ENCODE results near the gene SLC25A13.
"Not testable (repeated sequence)": the region's sequence is repeated elsewhere in the genome, so short reads cannot be mapped to it uniquely, and the experiment has no call there.

Gene SLC25A13

DNA sequence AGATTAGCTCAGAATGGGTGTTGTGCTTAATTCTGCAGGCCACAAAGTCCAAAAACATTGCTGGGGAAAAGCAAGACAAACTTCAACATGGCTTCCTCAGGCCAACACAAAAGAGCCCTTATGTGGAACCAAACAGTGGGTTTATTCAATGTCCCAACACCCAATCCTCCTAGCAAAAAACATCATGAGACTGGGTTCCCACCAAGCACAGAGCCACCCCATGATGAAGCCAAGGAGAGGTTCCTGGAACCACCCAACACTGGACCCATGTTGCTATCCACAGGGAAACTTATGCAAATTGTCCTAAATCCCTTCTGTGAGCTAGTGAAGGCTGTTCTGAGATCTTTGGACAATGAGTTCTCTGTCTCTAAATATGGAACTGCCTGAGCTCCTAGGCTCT is 24.0 kb downstream of the SLC25A13 start:
- DNase-seq, result no peak

DNA sequence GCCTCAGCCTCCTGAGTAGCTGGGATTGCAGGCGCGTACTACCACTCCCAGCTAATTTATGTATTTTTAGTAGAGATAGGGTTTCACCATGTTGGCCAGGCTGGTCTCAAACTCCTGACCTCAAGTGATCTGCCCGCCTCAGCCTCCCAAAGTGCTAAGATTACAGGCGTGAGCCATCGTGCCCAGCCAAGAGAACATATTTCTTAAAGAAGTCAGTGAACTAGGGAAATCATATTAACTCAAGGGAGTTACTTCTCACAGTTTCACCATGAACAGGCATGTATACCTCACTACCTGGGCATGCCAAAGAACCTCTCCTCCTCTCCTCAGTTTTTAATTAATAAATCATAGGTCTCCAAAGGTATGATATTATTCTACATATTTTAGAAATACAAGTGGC is 24.5 kb downstream of the SLC25A13 start:
- not testable (repeated sequence) for DNase-seq

- DNase-seq, result not testable (repeated sequence)
Measured at GRCh38 chr7:96293911-96294310, 28.0 kb downstream of the SLC25A13 start.

DNA sequence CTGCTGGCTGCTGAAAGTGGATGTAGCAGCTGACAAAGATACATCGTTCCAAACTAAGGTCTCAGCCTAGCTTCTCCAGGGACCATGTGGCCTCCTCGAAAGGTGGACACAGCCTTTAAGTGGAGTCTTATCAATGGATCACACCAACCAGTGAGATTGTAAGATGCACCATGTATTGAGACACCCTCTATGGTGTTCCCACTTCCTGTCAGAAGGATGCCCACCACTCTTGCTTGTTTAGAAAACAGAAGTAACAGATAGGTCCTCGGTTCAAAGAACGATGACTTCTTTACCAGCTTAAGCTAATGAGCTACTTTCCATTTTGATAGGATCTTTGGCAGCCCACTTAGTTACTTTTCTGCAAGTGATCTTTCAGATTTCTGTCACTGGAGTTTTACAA is 34.3 kb downstream of the SLC25A13 start:
- DNase-seq, result no peak

GRCh38 chr7:96287132-96287531 is 34.8 kb downstream of the SLC25A13 start:
- no peak for DNase-seq

DNA sequence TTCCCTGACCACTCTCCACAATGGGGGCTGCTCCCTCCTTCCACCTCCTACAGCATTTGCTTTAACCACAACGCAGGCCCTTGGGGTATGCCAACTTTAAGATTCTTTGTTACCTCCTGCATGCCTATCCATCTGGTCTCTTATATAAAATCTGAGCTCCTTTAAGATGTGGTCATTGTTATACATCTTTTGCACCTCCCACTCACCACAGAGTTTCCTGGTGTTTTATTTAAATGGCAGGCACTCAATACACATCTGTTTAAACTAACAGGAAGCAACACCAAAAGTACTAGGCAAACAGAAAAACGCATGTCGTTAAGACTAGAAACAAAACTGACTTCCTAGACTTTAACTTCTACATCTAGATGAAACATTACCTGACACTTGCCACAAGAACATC is 36.3 kb downstream of the SLC25A13 start:
- no peak for DNase-seq

DNA sequence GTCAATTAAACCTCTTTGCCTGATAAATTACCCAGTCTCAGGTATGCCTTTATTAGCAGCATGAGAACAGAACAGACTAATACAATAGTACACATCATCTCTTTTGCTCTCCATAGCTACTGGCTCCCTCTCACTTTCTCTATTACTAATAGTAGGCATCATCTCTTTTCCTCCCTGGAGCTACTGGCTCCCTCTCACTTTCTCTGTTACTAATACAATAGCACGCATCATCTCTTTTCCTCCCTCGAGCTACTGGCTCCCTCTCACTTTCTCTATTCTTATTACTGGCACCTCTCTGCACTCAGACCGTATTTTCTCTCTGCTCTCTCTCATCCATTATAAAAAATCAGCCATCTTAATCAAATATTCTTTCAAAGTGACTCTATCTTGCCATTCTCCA is 37.1 kb downstream of the SLC25A13 start:
- DNase-seq, result no peak

DNA sequence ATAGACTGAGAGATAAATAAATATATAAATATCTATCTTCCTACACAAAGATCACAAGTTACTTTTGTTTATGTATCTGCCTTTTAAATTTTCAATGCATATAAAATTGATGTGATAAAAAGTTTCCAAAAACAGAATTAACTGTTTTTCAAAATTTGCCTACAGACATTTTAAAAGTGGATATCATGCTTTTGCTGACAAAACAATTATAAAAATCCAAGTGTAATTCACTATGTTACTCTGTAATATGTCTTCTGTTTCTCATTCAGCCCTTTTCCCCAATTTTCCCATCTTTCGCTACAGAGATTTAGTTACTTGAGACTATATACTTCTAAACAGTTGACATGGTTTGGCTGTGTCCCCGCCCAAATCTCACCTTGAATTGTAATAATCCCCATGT is 37.7 kb downstream of the SLC25A13 start:
- no peak for DNase-seq

DNA sequence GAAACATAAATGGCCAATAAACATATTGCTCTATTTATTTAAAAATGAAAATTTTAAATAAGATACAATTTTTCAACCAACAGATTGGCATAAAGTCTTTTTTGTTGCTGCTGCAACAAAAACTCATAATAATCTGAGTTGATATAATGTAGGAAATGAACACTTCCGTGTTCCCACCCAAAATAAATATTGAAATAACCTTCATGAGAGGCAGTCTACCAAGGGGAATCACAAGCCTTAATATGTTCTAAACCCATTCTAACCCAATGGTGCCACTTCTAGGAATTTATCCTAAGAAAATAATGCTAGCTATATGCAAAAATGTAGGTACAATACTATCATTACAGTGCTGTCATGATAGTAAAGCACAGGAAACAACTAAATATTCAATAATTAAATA is 39.1 kb downstream of the SLC25A13 start:
- DNase-seq, result no peak

DNA sequence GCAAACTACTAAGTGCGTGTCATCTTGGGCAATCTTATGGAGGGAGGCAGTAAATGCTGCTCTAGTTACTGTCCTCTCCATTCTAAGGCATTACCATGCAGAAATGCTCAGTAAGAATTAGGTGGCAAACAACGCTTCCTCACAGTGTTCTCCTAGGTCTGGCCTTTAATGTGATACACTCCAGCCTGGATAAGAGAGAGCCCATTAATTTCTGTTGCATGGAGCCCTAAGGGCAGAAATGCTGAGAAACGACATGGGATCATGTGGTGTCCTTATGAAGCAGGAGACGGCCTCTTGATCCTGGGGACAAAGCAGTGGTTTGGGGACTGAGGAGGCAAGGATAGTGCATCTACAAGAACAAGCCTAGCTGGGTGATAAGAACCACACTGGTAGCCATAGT is 44.0 kb downstream of the SLC25A13 start:
- DNase-seq, result no peak

- DNase-seq, result no peak
Measured at GRCh38 chr7:96276019-96276418, 45.9 kb downstream of the SLC25A13 start.

DNA sequence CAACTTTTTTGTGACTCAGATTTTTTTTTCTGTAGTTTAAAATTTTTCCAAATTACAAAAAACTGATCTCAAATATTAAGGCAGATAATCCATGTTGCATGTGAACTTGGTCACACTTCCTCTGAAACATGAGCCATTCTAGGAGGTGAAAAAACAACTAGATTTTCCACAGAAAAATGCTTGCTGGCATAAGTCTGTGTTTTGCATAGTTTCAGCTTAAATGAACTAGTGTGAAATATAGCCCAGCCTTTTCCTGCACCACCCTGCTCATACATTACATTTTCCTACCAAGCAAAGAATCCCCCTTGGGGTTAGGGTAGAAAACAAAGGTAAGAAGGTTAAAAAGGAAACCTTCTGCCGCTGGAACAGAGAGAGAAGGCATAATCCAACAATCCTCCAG is 48.2 kb downstream of the SLC25A13 start:
- no peak for DNase-seq

- no peak for DNase-seq
Measured at GRCh38 chr7:96269246-96269994, 52.5 kb downstream of the SLC25A13 start.

- no peak for DNase-seq
Measured at GRCh38 chr7:96266580-96266979, 55.3 kb downstream of the SLC25A13 start.

- DNase-seq, result no peak
Measured at GRCh38 chr7:96266015-96266414, 55.9 kb downstream of the SLC25A13 start.

- no peak for DNase-seq
Measured at GRCh38 chr7:96253964-96254363, 67.9 kb downstream of the SLC25A13 start.

DNA sequence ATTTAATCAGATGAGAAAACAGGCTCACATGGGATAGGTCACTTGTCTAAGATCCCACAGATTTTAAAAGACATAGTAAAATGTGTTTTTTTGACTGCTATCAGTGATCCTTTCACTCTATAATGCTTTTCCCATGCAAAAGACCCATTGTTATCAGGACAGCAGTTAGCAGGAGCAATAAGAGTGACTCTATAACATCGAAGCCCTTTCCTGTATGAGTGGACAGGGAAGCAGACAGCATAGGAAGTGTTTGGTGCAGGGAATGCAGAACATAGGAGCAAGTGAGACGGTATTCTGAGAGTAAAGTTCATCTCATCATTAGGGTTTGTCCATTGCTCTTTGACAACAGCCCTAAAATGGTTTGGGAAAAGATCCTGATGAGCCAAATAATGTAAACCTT is 68.5 kb downstream of the SLC25A13 start:
- no peak for DNase-seq

DNA sequence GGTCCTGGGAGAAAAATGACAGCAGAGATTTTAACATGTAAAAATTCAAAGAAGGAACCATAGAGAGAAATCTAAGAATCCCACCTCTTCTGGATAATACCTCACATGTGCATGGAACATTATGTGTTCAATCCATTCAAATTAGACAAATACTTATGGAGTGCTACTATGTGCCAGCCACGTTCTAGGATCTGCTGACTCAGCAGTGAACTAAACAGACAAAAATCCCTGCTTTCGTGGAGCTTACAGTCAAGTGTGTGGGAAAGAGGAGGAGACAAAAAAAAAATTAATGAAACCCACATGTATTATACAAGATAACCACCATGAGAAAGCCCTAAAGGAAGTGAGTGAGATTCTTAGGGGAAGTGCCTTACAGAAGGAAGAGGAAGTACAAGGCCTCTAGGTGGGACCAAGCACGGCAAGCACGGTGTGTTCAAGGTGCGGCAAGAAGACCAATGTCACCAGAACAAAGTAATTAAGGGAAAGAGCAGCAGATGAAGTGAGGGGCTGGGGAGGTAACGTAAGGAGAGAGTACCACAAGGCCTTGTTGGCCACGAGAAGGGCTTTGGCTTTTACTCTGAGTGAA is 71.0 kb downstream of the SLC25A13 start:
- DNase-seq, result no peak

GRCh38 chr7:96248405-96248804 is 73.5 kb downstream of the SLC25A13 start:
- no peak for DNase-seq

DNA sequence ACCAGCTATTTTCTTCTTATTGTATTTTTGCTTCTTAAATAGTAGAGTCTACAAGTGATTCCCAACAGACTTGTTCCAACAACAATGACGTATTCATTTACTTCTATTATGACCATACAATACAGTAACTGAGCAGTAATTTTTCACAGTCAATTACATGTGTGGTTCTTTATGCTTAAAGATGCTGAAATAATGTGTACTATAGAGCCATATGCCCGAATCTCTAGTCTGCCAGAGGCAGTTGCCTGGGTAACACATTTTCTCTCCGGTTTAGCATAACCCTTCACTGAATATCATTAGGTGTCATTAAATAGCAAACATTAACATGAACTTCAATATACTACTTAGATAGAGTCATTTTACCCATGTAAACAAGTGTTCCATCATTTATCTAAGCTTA is 75.0 kb downstream of the SLC25A13 start:
- no peak for DNase-seq

DNA sequence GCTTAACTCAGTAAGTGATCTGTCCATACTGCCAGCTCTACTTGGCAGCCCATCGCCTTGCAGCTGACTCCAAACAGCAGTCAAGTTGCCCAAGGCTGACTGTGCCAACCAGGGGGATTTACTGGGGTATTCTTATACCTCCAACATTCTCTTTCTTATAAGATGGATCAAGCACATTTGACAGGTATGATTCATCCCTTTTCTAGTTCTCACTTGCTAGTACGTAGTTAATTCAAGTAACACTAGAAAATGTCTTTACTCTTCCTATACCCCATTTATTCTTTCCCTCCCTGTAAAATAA is 77.0 kb downstream of the SLC25A13 start:
- no peak for DNase-seq

DNA sequence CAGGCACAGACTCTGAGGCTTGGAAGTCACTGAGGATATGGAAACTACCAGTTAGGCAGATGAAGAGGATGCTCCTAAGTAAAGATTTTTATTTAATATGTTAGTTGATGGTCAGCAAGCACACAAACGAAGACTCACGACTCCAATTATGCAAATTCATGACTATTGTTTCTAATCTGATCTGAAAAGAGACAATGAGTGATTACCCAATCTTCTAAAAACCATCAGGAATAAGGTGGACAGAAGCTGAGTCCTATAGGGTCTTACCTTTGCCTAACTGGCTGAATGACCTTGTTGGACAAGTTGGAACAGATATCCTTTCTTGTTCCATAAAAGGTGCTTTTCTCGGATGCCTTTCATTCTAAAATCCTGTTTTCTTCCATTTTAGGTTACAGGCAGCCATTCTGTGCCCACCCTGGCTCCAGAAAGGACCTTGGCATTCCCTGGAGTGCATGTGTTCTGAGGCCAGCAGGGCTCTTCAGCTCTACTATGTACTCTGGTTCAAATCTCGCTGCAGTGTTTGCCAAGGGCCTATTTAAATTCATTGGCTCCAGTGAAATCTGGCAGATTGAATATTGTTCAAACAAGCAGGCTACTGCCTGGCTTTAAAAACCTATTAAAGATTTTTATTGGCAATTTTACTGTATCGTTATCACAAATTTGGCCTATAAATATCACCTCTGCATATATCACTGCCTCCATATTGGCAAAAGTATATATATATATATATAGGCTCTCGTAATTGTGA is 77.5 kb downstream of the SLC25A13 start:
- DNase-seq, result no peak

DNA sequence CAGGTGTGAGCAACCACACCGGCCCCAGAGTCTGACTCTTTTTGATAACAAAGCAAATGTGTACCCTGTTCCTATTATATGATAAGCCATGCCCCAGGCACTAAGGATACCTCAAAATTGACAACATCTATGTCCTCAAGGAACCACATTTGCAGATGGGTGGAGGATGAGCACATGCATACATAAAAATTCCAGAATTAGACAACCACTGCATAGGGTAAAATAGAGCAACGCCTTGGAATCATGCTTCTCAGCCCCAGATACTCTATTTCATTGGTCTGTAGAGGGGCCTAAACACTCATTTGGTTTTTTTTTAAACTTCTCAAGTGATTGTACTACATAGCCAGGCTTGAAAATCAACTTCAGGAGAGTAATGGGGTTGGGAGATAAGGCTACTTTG is 78.7 kb downstream of the SLC25A13 start:
- DNase-seq, result no peak

GRCh38 chr7:96241855-96242254 is 80.0 kb downstream of the SLC25A13 start:
- no peak for DNase-seq

Data from stimulated activated CD4-positive, alpha-beta T cell treated with anti-CD3 and anti-CD28 coated beads, Interleukin-4, amount 100 ng/mL, for 4 hours (primary cell).